HFFc6 (cell line): ENCODE measurements around the gene TTLL8. TPM values are rescaled to one million over a fixed set of nuclear protein-coding genes. Genes with fewer than 3 reads are reported as not detected.

Experiments
- DNase-seq: peaks from one replicate; pipeline ENCODE4 v3.0.0-alpha.2; 2018
- H3K27ac Mint-ChIP-seq: 2 replicates; pipeline ENCODE4 v1.8.0; 2020; ENCODE audit warnings: mild to moderate bottlenecking, mixed read lengths
- H3K27me3 Mint-ChIP-seq: 2 replicates; pipeline ENCODE4 v1.8.0; 2021; ENCODE audit warnings: mild to moderate bottlenecking, moderate library complexity, mixed read lengths; ENCODE audit not compliant: insufficient read depth
- H3K36me3 Mint-ChIP-seq: 2 replicates; pipeline ENCODE4 v1.8.0; 2021; ENCODE audit warnings: low read depth, mixed read lengths
- H3K4me1 Mint-ChIP-seq: 2 replicates; pipeline ENCODE4 v1.8.0; 2020; ENCODE audit warnings: low read depth, mixed read lengths
- H3K4me3 Mint-ChIP-seq: 2 replicates; pipeline ENCODE4 v1.8.0; 2020; ENCODE audit warnings: mild to moderate bottlenecking, moderate library complexity, mixed read lengths
- H3K9me3 Mint-ChIP-seq: 2 replicates; pipeline ENCODE4 v1.8.0; 2020; ENCODE audit warnings: mild to moderate bottlenecking, mixed read lengths
- total RNA-seq, 6 experiments: library from RNA; stranded (reverse); fragmentation: NEBNext Ultra II Directional; extraction: Animal tissue kit (Norgen Biotek cat#: 25700); gene quantifications; 2 replicates in 1 of 6; 3 replicates in 5 of 6; pipeline ENCODE4 v1.2.3, GENCODE V29; 2021
- TF ChIP-seq, protein P1 (sequence below): fragments of 200-600 bp; sonication (generic); IDR thresholded peaks from 2 replicates; pipeline ENCODE4 v1.5.0; 2021; ENCODE audit warnings: antibody characterized with exemption, mild to moderate bottlenecking

TTLL8 gene
- total RNA-seq, 6 experiments from 2014 or later = not detected

DNA sequence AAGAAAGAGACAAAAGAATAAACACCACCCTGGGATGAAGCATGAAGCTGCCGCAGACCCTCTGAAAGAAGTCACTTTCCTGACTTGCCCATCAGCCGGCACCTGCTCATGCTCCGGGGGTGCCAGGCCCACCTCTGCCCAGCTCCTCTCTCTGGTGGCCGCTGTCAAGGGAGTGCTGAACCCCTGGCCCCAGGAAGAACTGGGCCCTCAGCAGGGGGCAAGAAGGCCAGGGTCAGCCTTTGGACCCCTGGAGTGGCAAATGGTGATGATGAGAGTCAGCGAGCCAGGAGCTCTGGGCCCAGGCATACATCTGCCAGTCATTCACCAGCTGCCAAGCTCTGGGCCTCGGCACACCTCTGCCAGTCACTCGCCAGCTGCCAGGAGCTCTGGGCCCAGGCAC, 17.4 kb downstream of the TTLL8 start:
- DNase-seq = no peak
- no peak overlapping the region for H3K4me3 Mint-ChIP-seq
- peaks cover 15% of the 10 kb centered on the region; the same call in 1 of the 2 replicates for H3K9me3 Mint-ChIP-seq
- H3K4me1 Mint-ChIP-seq = no peaks in the 10 kb centered on the region
- TF ChIP-seq, protein P1, sequence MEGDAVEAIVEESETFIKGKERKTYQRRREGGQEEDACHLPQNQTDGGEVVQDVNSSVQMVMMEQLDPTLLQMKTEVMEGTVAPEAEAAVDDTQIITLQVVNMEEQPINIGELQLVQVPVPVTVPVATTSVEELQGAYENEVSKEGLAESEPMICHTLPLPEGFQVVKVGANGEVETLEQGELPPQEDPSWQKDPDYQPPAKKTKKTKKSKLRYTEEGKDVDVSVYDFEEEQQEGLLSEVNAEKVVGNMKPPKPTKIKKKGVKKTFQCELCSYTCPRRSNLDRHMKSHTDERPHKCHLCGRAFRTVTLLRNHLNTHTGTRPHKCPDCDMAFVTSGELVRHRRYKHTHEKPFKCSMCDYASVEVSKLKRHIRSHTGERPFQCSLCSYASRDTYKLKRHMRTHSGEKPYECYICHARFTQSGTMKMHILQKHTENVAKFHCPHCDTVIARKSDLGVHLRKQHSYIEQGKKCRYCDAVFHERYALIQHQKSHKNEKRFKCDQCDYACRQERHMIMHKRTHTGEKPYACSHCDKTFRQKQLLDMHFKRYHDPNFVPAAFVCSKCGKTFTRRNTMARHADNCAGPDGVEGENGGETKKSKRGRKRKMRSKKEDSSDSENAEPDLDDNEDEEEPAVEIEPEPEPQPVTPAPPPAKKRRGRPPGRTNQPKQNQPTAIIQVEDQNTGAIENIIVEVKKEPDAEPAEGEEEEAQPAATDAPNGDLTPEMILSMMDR = no peak
- H3K27ac Mint-ChIP-seq = no peak overlapping the region
- peaks cover 6% of the 10 kb centered on the region; the same call in 1 of the 2 replicates for H3K36me3 Mint-ChIP-seq
- peaks cover 30% of the 10 kb centered on the region for H3K27me3 Mint-ChIP-seq

- DNase-seq = no peak
- H3K36me3 Mint-ChIP-seq = peaks cover 6% of the 10 kb centered on the region; the same call in 1 of the 2 replicates
- no peak overlapping the region for H3K27ac Mint-ChIP-seq
- peaks cover 15% of the 10 kb centered on the region; the same call in 1 of the 2 replicates for H3K9me3 Mint-ChIP-seq
- no peak overlapping the region for H3K4me3 Mint-ChIP-seq
- H3K27me3 Mint-ChIP-seq = peaks cover 30% of the 10 kb centered on the region
- no peaks in the 10 kb centered on the region for H3K4me1 Mint-ChIP-seq
- TF ChIP-seq, protein P1 = no peak
Measured at GRCh38 chr22:50039669-50040443, 18.2 kb downstream of the TTLL8 start.

DNA sequence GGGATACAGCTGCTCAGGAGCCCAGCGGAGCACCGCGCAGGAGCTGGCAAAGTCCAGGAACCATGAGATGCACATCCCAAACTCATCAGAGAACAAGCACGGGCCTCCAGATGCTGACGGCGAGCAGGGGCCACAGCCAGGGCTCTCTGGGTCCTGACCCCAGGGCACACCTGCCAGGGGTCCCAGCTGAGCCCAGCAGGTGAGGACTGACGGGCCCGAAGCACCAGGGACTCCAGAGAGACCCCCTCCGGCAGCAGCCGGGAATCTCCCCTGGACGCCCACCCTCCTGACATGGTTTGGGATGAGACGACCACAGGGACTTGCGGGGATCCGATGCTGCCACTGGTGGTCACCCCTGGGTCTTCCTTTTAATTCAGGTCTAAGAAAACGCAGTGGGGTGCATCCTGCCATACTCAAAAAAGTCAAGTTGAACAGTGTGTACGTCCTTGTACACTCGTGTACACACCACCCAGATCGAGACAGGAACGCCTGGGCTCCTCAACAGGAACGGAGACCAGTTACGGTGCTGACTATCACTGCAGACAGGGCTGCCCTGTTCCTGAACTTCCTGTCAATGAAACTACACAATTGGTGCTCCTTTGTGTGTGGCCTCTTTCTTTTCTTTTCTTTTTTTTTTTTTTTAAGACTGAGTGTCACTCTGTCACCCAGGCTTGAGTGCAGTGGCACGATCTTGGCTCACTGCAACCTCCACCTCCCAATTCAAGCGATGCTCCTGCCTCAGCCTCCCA, 21.9 kb downstream of the TTLL8 start:
- Mint-ChIP-seq H3K4me1 (no peaks in the 10 kb centered on the region), H3K27ac (no peak overlapping the region), H3K4me3 (no peak overlapping the region), H3K9me3 (peaks cover 15% of the 10 kb centered on the region; the same call in 1 of the 2 replicates), H3K36me3 (peaks cover 6% of the 10 kb centered on the region; the same call in 1 of the 2 replicates), H3K27me3 (peaks cover 19% of the 10 kb centered on the region)
- DNase-seq = no peak
- TF ChIP-seq, protein P1 = no peak

- Mint-ChIP-seq H3K9me3 (peaks cover 15% of the 10 kb centered on the region; the same call in 1 of the 2 replicates), H3K36me3 (peaks cover 6% of the 10 kb centered on the region; the same call in 1 of the 2 replicates), H3K27ac (no peak overlapping the region), H3K4me1 (no peaks in the 10 kb centered on the region), H3K27me3 (peaks cover 16% of the 10 kb centered on the region), H3K4me3 (no peak overlapping the region)
- TF ChIP-seq, protein P1 = no peak
- no peak for DNase-seq
Measured at GRCh38 chr22:50035131-50035881, 22.8 kb downstream of the TTLL8 start.
